ENCODE measurements around the gene RAVER1. TPM values are rescaled to one million over a fixed set of nuclear protein-coding genes. Genes with fewer than 3 reads are reported as not detected.

RAVER1 gene
- total RNA-seq, 1 experiment from 2014 or later: 13.2 TPM

DNA sequence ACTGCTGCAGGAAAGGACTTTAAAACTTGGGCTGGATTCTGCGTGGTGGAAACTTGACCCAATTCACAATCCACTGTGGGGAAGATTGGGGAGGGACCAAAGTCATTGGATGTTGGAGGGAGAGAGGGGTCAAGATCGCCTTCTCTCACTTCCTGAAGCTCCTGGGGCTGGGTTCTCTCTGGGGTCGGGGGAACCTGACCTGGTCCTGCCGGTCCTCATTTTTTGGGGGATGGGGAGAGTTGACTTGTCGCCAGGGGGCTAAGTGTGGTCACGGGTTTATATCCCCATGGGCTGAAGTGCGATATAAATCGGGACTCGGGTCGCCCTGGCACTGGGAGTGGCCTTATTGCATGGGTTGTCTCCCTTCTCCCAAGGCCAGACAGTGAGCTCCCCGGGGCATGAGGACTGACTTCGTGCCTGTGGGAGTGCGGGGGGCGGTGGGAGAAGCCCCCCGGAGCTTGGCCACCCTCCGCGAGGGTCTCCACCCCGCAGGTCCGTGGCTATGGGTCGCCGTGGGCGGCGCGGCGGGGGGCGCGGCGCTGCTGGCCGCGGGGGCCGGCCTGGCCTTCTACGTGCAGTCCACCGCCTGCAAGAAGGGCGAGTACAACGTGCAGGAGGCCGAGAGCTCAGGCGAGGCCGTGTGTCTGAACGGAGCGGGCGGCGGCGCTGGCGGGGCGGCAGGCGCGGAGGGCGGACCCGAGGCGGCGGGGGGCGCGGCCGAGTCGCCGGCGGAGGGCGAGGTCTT lies 37.3 kb downstream of the RAVER1 start:
- Histone ChIP-seq H3K27me3 (ENCODE audit: low read length) (no peaks in the 10 kb centered on the region), H3K9me3 (ENCODE audit: low read length) (no peaks in the 10 kb centered on the region), H3K9me2 (replicated peaks; ENCODE audit: insufficient read depth, low read length) (no peaks in the 10 kb centered on the region), H3K4me1 (ENCODE audit: low read length) (peaks cover 8% of the 10 kb centered on the region), H2AFZ (ENCODE audit: low read length) (peak overlapping the region; percentile 58), H3K27ac (ENCODE audit: low read length) (no peak overlapping the region), H3K79me2 (ENCODE audit: low read length) (no peaks in the 10 kb centered on the region), H3K36me3 (ENCODE audit: insufficient read depth, low read length) (no peaks in the 10 kb centered on the region), H3K4me3 (ENCODE audit: low read length) (peak overlapping the region; percentile 43; the same call in 1 of the 2 replicates), H3K4me2 (ENCODE audit: low read depth, low read length, poor library complexity, severe bottlenecking) (peak overlapping the region; percentile 44), H3K9ac (ENCODE audit: low read length) (peak overlapping the region; percentile 43; the same call in 1 of the 2 replicates), H4K20me1 (ENCODE audit: insufficient read depth, low read depth, low read length) (no peaks in the 10 kb centered on the region)
- DNase-seq: no peak

DNA sequence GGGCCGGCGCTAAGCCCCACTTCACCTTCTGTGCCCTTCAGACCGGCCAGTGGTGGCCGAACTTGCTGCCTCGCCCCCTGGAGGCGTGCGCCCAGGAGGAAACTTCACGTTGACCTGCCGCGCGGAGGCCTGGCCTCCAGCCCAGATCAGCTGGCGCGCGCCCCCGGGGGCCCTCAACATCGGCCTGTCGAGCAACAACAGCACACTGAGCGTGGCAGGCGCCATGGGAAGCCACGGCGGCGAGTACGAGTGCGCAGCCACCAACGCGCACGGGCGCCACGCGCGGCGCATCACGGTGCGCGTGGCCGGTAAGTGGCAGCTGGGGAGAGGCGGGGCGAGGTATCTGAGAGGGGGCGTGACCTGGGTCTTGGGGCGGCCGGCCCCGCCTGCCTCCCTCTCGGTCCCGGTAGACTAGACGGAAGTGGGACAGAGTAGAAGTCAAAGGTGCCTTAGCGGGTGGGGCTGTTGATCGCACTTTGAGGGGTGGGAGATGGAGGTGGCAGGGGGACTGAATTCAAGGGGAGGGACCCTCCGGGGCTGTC lies 38.0 kb downstream of the RAVER1 start:
- peak overlapping the region; percentile 43; the same call in 1 of the 2 replicates for H3K4me3 ChIP-seq (ENCODE audit: low read length)
- H2AFZ ChIP-seq (ENCODE audit: low read length): peak overlapping the region; percentile 58
- H3K36me3 ChIP-seq (ENCODE audit: insufficient read depth, low read length): no peaks in the 10 kb centered on the region
- H3K9me3 ChIP-seq (ENCODE audit: low read length): no peaks in the 10 kb centered on the region
- DNase-seq: peak; percentile 72
- no peaks in the 10 kb centered on the region for H3K27me3 ChIP-seq (ENCODE audit: low read length)
- H3K4me1 ChIP-seq (ENCODE audit: low read length): peaks cover 11% of the 10 kb centered on the region
- H3K9me2 ChIP-seq (replicated peaks; ENCODE audit: insufficient read depth, low read length): no peaks in the 10 kb centered on the region
- H3K79me2 ChIP-seq (ENCODE audit: low read length): no peaks in the 10 kb centered on the region
- H4K20me1 ChIP-seq (ENCODE audit: insufficient read depth, low read depth, low read length): no peaks in the 10 kb centered on the region
- peak overlapping the region; percentile 43; the same call in 1 of the 2 replicates for H3K9ac ChIP-seq (ENCODE audit: low read length)
- H3K4me2 ChIP-seq (ENCODE audit: low read depth, low read length, poor library complexity, severe bottlenecking): peak overlapping the region; percentile 44
- no peak overlapping the region for H3K27ac ChIP-seq (ENCODE audit: low read length)

DNA sequence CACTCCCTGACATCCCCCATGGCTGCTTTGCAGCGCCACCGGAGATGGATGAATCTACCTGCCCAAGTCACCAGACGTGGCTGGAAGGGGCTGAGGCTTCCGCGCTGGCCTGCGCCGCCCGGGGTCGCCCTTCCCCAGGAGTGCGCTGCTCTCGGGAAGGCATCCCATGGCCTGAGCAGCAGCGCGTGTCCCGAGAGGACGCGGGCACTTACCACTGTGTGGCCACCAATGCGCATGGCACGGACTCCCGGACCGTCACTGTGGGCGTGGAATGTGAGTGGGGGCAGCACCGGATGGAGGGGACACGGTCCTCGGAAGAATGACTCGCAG lies 39.0 kb downstream of the RAVER1 start:
- Histone ChIP-seq H3K79me2 (ENCODE audit: low read length) (no peaks in the 10 kb centered on the region), H3K27ac (ENCODE audit: low read length) (no peak overlapping the region), H3K9ac (ENCODE audit: low read length) (no peak overlapping the region), H4K20me1 (ENCODE audit: insufficient read depth, low read depth, low read length) (no peaks in the 10 kb centered on the region), H3K27me3 (ENCODE audit: low read length) (no peaks in the 10 kb centered on the region), H3K4me2 (ENCODE audit: low read depth, low read length, poor library complexity, severe bottlenecking) (no peak overlapping the region), H3K4me1 (ENCODE audit: low read length) (peaks cover 21% of the 10 kb centered on the region), H3K4me3 (ENCODE audit: low read length) (no peak overlapping the region), H3K36me3 (ENCODE audit: insufficient read depth, low read length) (no peaks in the 10 kb centered on the region), H3K9me2 (replicated peaks; ENCODE audit: insufficient read depth, low read length) (no peaks in the 10 kb centered on the region), H3K9me3 (ENCODE audit: low read length) (no peaks in the 10 kb centered on the region), H2AFZ (ENCODE audit: low read length) (no peak overlapping the region)
- DNase-seq: no peak

DNA sequence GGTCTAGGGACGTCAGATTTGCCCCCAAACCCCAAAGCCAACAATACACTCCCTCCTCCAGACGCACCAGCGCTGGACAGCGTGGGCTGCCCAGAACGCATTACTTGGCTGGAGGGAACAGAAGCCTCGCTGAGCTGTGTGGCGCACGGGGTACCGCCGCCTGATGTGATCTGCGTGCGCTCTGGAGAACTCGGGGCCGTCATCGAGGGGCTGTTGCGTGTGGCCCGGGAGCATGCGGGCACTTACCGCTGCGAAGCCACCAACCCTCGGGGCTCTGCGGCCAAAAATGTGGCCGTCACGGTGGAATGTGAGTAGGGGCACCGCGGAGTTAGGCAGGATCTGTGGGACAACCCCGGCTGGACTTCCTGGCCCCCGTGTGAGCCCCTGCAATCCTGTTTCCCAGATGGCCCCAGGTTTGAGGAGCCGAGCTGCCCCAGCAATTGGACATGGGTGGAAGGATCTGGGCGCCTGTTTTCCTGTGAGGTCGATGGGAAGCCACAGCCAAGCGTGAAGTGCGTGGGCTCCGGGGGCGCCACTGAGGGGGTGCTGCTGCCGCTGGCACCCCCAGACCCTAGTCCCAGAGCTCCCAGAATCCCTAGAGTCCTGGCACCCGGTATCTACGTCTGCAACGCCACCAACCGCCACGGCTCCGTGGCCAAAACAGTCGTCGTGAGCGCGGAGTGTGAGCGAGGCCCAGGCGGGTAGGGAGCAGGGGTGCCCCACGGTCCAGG lies 39.5 kb downstream of the RAVER1 start:
- no peaks in the 10 kb centered on the region for H3K9me3 ChIP-seq (ENCODE audit: low read length)
- no peaks in the 10 kb centered on the region for H3K9me2 ChIP-seq (replicated peaks; ENCODE audit: insufficient read depth, low read length)
- H2AFZ ChIP-seq (ENCODE audit: low read length): no peak overlapping the region

DNA sequence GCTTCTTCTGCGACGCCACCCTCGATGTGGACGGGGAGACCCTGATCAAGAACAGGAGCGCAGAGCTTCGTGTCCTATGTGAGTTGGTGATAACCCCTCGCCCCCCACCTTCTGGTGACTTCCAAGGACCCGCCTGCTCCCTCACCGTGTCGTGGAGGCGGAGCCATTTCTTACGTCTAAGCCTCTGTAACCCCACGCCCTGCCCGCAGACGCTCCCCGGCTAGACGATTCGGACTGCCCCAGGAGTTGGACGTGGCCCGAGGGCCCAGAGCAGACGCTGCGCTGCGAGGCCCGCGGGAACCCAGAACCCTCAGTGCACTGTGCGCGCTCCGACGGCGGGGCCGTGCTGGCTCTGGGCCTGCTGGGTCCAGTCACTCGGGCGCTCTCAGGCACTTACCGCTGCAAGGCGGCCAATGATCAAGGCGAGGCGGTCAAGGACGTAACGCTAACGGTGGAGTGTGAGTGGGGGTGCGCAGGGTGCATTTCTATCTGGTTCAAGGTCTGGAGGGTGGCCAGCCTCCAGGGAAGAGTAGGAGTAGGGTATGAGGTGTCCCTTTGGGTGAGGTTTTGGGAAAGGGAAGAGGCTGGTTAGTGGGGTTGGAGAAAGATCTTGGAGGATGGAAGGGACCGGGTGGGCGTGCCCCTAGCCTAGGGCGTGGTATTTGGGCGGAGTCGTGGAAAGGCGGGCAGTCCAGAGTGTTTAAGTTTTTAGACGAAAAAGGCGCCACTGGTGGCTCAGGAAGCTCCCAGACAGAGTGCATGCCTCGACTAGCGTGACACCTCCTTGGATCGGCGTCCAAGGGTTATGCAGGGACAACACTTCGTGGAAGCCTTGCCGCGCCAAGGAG lies 40.3 kb downstream of the RAVER1 start:
- peaks cover 32% of the 10 kb centered on the region for H3K4me1 ChIP-seq (ENCODE audit: low read length)
- H3K9ac ChIP-seq (ENCODE audit: low read length): no peak overlapping the region
- no peak overlapping the region for H3K4me2 ChIP-seq (ENCODE audit: low read depth, low read length, poor library complexity, severe bottlenecking)
- no peaks in the 10 kb centered on the region for H3K36me3 ChIP-seq (ENCODE audit: insufficient read depth, low read length)
- no peaks in the 10 kb centered on the region for H3K9me2 ChIP-seq (replicated peaks; ENCODE audit: insufficient read depth, low read length)
- H4K20me1 ChIP-seq (ENCODE audit: insufficient read depth, low read depth, low read length): no peaks in the 10 kb centered on the region
- H3K4me3 ChIP-seq (ENCODE audit: low read length): no peak overlapping the region
- H3K27me3 ChIP-seq (ENCODE audit: low read length): no peaks in the 10 kb centered on the region
- no peak for DNase-seq
- no peaks in the 10 kb centered on the region for H3K9me3 ChIP-seq (ENCODE audit: low read length)
- no peak overlapping the region for H3K27ac ChIP-seq (ENCODE audit: low read length)
- no peaks in the 10 kb centered on the region for H3K79me2 ChIP-seq (ENCODE audit: low read length)
- no peak overlapping the region for H2AFZ ChIP-seq (ENCODE audit: low read length)

More for the DNA sequence above, 39.5 kb downstream of the RAVER1 start:
- Histone ChIP-seq H3K79me2 (ENCODE audit: low read length) (no peaks in the 10 kb centered on the region), H3K4me3 (ENCODE audit: low read length) (no peak overlapping the region), H3K9ac (ENCODE audit: low read length) (no peak overlapping the region), H3K4me2 (ENCODE audit: low read depth, low read length, poor library complexity, severe bottlenecking) (no peak overlapping the region), H3K4me1 (ENCODE audit: low read length) (peaks cover 27% of the 10 kb centered on the region), H4K20me1 (ENCODE audit: insufficient read depth, low read depth, low read length) (no peaks in the 10 kb centered on the region), H3K36me3 (ENCODE audit: insufficient read depth, low read length) (no peaks in the 10 kb centered on the region), H3K27me3 (ENCODE audit: low read length) (no peaks in the 10 kb centered on the region), H3K27ac (ENCODE audit: low read length) (no peak overlapping the region)
- no peak for DNase-seq

DNA sequence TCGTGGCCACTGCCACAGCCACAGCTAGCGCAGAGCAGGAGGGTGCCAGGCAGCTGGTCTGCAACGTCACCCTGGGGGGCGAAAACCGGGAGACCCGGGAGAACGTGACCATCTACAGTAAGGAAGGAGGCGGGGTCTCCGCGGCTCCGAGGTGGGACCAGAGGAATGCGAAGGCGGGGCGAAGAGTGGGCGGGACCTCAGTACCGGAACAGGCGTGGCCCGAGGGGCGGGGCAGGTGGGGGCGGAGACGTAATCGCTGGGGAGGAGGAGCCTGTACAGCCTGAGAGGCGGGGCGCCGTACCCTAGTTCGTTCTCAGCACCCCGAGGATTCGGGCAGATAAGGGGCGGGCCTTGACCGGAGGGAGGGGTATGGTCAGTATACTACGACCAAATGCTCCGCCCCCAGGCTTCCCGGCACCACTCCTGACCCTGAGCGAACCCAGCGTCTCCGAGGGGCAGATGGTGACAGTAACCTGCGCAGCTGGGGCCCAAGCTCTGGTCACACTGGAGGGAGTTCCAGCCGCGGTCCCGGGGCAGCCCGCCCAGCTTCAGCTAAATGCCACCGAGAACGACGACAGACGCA lies 41.0 kb downstream of the RAVER1 start:
- Histone ChIP-seq H3K4me1 (ENCODE audit: low read length) (peaks cover 33% of the 10 kb centered on the region), H4K20me1 (ENCODE audit: insufficient read depth, low read depth, low read length) (no peaks in the 10 kb centered on the region), H3K9ac (ENCODE audit: low read length) (no peak overlapping the region), H2AFZ (ENCODE audit: low read length) (no peak overlapping the region), H3K4me2 (ENCODE audit: low read depth, low read length, poor library complexity, severe bottlenecking) (no peak overlapping the region), H3K4me3 (ENCODE audit: low read length) (no peak overlapping the region), H3K27ac (ENCODE audit: low read length) (no peak overlapping the region), H3K36me3 (ENCODE audit: insufficient read depth, low read length) (no peaks in the 10 kb centered on the region), H3K9me3 (ENCODE audit: low read length) (no peaks in the 10 kb centered on the region), H3K9me2 (replicated peaks; ENCODE audit: insufficient read depth, low read length) (no peaks in the 10 kb centered on the region), H3K79me2 (ENCODE audit: low read length) (no peaks in the 10 kb centered on the region), H3K27me3 (ENCODE audit: low read length) (no peaks in the 10 kb centered on the region)
- peak; percentile 82 for DNase-seq

DNA sequence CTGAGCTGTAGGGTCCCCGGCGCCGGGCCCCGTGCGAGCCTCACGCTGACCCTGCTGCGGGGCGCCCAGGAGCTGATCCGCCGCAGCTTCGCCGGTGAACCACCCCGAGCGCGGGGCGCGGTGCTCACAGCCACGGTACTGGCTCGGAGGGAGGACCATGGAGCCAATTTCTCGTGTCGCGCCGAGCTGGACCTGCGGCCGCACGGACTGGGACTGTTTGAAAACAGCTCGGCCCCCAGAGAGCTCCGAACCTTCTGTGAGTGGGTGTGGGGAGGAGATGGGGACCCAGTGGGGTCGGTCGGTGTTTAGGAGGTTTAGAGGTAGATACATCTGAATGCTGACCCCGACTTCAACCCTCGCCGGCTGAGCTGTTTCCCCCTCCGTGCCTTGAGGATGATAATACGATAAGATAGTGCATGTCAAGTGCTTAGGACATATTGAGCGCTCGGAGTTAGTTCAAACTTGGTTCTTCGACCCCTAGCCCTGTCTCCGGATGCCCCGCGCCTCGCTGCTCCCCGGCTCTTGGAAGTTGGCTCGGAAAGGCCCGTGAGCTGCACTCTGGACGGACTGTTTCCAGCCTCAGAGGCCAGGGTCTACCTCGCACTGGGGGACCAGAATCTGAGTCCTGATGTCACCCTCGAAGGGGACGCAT lies 41.6 kb downstream of the RAVER1 start:
- Histone ChIP-seq H2AFZ (ENCODE audit: low read length) (no peak overlapping the region), H3K27me3 (ENCODE audit: low read length) (no peaks in the 10 kb centered on the region), H3K9me2 (replicated peaks; ENCODE audit: insufficient read depth, low read length) (no peaks in the 10 kb centered on the region), H3K4me3 (ENCODE audit: low read length) (no peak overlapping the region), H3K9me3 (ENCODE audit: low read length) (no peaks in the 10 kb centered on the region), H3K4me2 (ENCODE audit: low read depth, low read length, poor library complexity, severe bottlenecking) (no peak overlapping the region), H3K9ac (ENCODE audit: low read length) (no peak overlapping the region), H3K36me3 (ENCODE audit: insufficient read depth, low read length) (no peaks in the 10 kb centered on the region), H3K4me1 (ENCODE audit: low read length) (peaks cover 38% of the 10 kb centered on the region), H4K20me1 (ENCODE audit: insufficient read depth, low read depth, low read length) (no peaks in the 10 kb centered on the region), H3K79me2 (ENCODE audit: low read length) (no peaks in the 10 kb centered on the region), H3K27ac (ENCODE audit: low read length) (no peak overlapping the region)
- DNase-seq: no peak
